Heart right ventricle (tissue), 16 donors: ENCODE measurements around the gene GON4L. TPM values are rescaled to one million over a fixed set of nuclear protein-coding genes. Genes with fewer than 3 reads are reported as not detected.

Experiments used
- ATAC-seq, 8 donors: fragments of 200-7000 bp; cut with Tn5 transposase; one replicate each; pipeline ENCODE4 v1.9.1; 2020; ENCODE audit warnings: mild to moderate bottlenecking in 8 of 8, moderate library complexity in 8 of 8, moderate number of reproducible peaks in 1 of 8
- DNase-seq, 2 donors: peaks; one replicate each; pipeline ENCODE4 v3.0.0-alpha.2; 2020
- H3K27ac ChIP-seq, 10 donors: fragments of 200-600 bp; sonication (generic) in 2 of 10; one replicate each; pipeline versions ENCODE4 v1.5.0 to v1.8.0; 2020 to 2022; ENCODE audit warnings: mild to moderate bottlenecking in 3 of 10
- H3K27me3 ChIP-seq, 7 donors: fragments of 200-600 bp; one replicate each; pipeline ENCODE4 v1.8.0; 2021 to 2022; ENCODE audit warnings: mild to moderate bottlenecking in 2 of 7
- H3K36me3 ChIP-seq, 9 donors: fragments of 200-600 bp; sonication (generic) in 1 of 9; one replicate each; pipeline versions ENCODE4 v1.5.0 to v1.8.0; 2020 to 2022; ENCODE audit warnings: mild to moderate bottlenecking in 2 of 9
- H3K4me1 ChIP-seq, 9 donors: fragments of 200-600 bp; sonication (generic) in 1 of 9; one replicate each; pipeline versions ENCODE4 v1.5.0 to v1.8.0; 2020 to 2022; ENCODE audit warnings: mild to moderate bottlenecking in 4 of 9
- H3K4me3 ChIP-seq, 10 donors: fragments of 200-600 bp; sonication (generic) in 2 of 10; one replicate each; pipeline versions ENCODE4 v1.5.0 to v1.8.0; 2020 to 2022; ENCODE audit warnings: mild to moderate bottlenecking in 7 of 10, moderate library complexity in 2 of 10
- H3K9me3 ChIP-seq, 11 donors: fragments of 200-600 bp in 10 of 11; sonication (generic) in 2 of 11; one replicate each; pipeline versions ENCODE4 v1.5.0 to v1.8.0; 2013 to 2022; ENCODE audit warnings: mild to moderate bottlenecking in 2 of 11, control low read depth in 1 of 11, moderate library complexity in 1 of 11
- CTCF ChIP-seq, 9 donors: fragments of 200-600 bp; sonication (generic) in 2 of 9; IDR thresholded peaks; one replicate each; pipeline versions ENCODE4 v1.5.0 to v1.8.0; 2021 to 2022; ENCODE audit warnings: antibody characterized with exemption in 9 of 9, mild to moderate bottlenecking in 5 of 9, moderate library complexity in 1 of 9
- WGBS, 2 donors: extraction: QIAGEN DNeasy Blood & Tissue Kit; methylation state at CpG; one replicate each; pipeline ENCODE4 v1.1.7; 2013; ENCODE audit warnings: inconsistent platforms in 1 of 2; 5-methylcytosine and 5-hydroxymethylcytosine counted together
- intact Hi-C, 10 donors: fragments of 100-400 bp; cut with DNase I; formaldehyde crosslinking; loops; one replicate each; pipeline versions ENCODE4 v1.11.1 to v1.14.2; 2022
- polyA plus RNA-seq, 2 donors: library from polyadenylated mRNA; stranded (reverse); fragments of 200-250 nt; gene quantifications; one replicate each; pipeline ENCODE4 v1.2.3, GENCODE V29; 2013
- total RNA-seq, 10 donors: library from RNA; stranded (reverse); fragmentation: NEBNext Ultra II Directional in 3 of 10; extraction: Animal tissue kit (Norgen Biotek cat#: 25700) in 3 of 10; gene quantifications; one replicate each; pipeline versions ENCODE4 v1.2.1 to v1.2.4, GENCODE V29; 2021 to 2023
- donor health status: Arrhythmogenic right ventricular cardiomyopathy.
- donor health status: ischemic (EF 13 %, LVEDD 7.1; RV severe dilation, severe dysfunction).
- donor health status: healthy with polysubstance abuse.
- donor health status: DM: no; HTN: yes; CAD: no.
- donor health status: DM: no; HTN: no; CAD: no.
- donor health status: ischemic (EF 25% LVEDD 6.9; RV normal size, moderate dysfunction).
- donor health status: ischemic (EF 25% LVEDD 5.7; RV mildly dilated, moderate dysfunction).
- donor health status: healthy.
- donor health status: DM: yes; HTN: yes; CAD: no.
- donor health status: Ischemic cardiomyopathy.
- donor health status: ischemic (EF 35%, LVEDD 5.7; RV mildly dilated, moderate dysfunction).
- donor health status: nonischemic (EF 11% LVEDD 7.7; RV severe dilation, severe dysfunction).
- donor health status: DM: yes; HTN: yes; CAD: no.
- donor health status: PGD.
- donor health status: ischemic (EF 29% LVEDD 5.4; RV normal size, mild dysfunction).
- donor health status: nonischemic (EF 23%, LVEDD 6.1; RV moderate dilation, normal function).

GON4L gene
- total and polyA plus RNA-seq, 12 donors = 8.8 to 30.7 (median 26.7) TPM

GRCh38 chr1:155892796-155893195, 35.8 kb upstream of the GON4L start:
- H3K4me3 ChIP-seq = no peak overlapping the region
- H3K9me3 ChIP-seq = no peaks in the 10 kb centered on the region
- intact Hi-C loops = no loop called here
- H3K4me1 ChIP-seq = peaks cover 0 to 34% (median 19%) of the 10 kb centered on the region in 9 donors
- DNase-seq = no peak
- peak overlapping the region; percentile 44 to 85 (median 79) for H3K27ac ChIP-seq
- no peak for ATAC-seq
- TF ChIP-seq CTCF (IDR thresholded peaks at IDR 0.05) = no peak
- peaks cover 0 to 35% (median 14%) of the 10 kb centered on the region in 9 donors for H3K36me3 ChIP-seq
- 57 to 59% methylated on average over 3 of the region's 3 CpGs for WGBS, 2 donors
- no peaks in the 10 kb centered on the region for H3K27me3 ChIP-seq

GRCh38 chr1:155890251-155890650, 33.2 kb upstream of the GON4L start:
- H3K36me3 ChIP-seq = peaks cover 0 to 36% (median 0%) of the 10 kb centered on the region in 9 donors
- 53 to 59% methylated on average over 3 of the region's 3 CpGs for WGBS, 2 donors
- intact Hi-C loops = no loop called here
- DNase-seq (no peak), ATAC-seq (no peak)
- H3K4me3 ChIP-seq = no peak overlapping the region
- no peak for TF ChIP-seq CTCF (IDR thresholded peaks at IDR 0.05)
- no peaks in the 10 kb centered on the region for H3K27me3 ChIP-seq
- no peaks in the 10 kb centered on the region for H3K9me3 ChIP-seq
- H3K27ac ChIP-seq = peak overlapping the region in 4 of 10 donors; percentile 15 to 45 (median 28)
- H3K4me1 ChIP-seq = peaks cover 0 to 34% (median 19%) of the 10 kb centered on the region in 9 donors

- no peak for ATAC-seq
- peak overlapping the region in 3 of 10 donors; percentile 15 to 45 (median 37) for H3K27ac ChIP-seq
- peaks cover 0 to 37% (median 0%) of the 10 kb centered on the region in 9 donors for H3K36me3 ChIP-seq
- H3K4me1 ChIP-seq = peaks cover 0 to 34% (median 18%) of the 10 kb centered on the region in 9 donors
- no peaks in the 10 kb centered on the region for H3K9me3 ChIP-seq
- no peak overlapping the region for H3K4me3 ChIP-seq
- intact Hi-C loops = no loop called here
- WGBS, 2 donors = 69 to 71% methylated on average over 2 of the region's 2 CpGs
- DNase-seq = no peak
- no peak for TF ChIP-seq CTCF (IDR thresholded peaks at IDR 0.05)
- H3K27me3 ChIP-seq = no peaks in the 10 kb centered on the region
Observed at GRCh38 chr1:155889566-155889965, 32.6 kb upstream of the GON4L start.

- Histone ChIP-seq H3K9me3 (no peaks in the 10 kb centered on the region), H3K27me3 (no peaks in the 10 kb centered on the region), H3K36me3 (peaks cover 0 to 46% (median 0%) of the 10 kb centered on the region in 9 donors), H3K4me1 (peaks cover 0 to 24% (median 8%) of the 10 kb centered on the region in 9 donors), H3K27ac (no peak overlapping the region), H3K4me3 (no peak overlapping the region)
- intact Hi-C loops = no loop called here
- ATAC-seq = no peak
- 98 to 99% methylated on average over 5 of the region's 5 CpGs for WGBS, 2 donors
- TF ChIP-seq CTCF (IDR thresholded peaks at IDR 0.05) = no peak
- DNase-seq = no peak
Observed at GRCh38 chr1:155888481-155888880, 31.5 kb upstream of the GON4L start.
